ENCODE data around the gene ZBTB7A. TPM values are rescaled to one million over a fixed set of nuclear protein-coding genes. Genes with fewer than 3 reads are reported as not detected.

ZBTB7A gene
- 10 to 100 TPM; 22.8 to 65.0 (median 29.3) TPM for total RNA-seq
- 10 to 100 TPM; 14.6 to 14.7 TPM for polyA plus RNA-seq
- long read RNA-seq, donor 1, full-length matches to known transcripts, result 49 of 89 reads
- long read RNA-seq, donor 1, partial matches to known transcripts, result 18 of 89 reads
- long read RNA-seq, donor 1, other reads (novel, unspliced or antisense), result 22 of 89 reads
- long read RNA-seq, donor 2, partial matches to known transcripts, result 0 of 5 reads
- long read RNA-seq, donor 2, other reads (novel, unspliced or antisense), result 5 of 5 reads
- long read RNA-seq, donor 3, full-length matches to known transcripts, result 43 of 78 reads
- long read RNA-seq, donor 3, partial matches to known transcripts, result 9 of 78 reads
- long read RNA-seq, donor 3, other reads (novel, unspliced or antisense), result 26 of 78 reads

DNA sequence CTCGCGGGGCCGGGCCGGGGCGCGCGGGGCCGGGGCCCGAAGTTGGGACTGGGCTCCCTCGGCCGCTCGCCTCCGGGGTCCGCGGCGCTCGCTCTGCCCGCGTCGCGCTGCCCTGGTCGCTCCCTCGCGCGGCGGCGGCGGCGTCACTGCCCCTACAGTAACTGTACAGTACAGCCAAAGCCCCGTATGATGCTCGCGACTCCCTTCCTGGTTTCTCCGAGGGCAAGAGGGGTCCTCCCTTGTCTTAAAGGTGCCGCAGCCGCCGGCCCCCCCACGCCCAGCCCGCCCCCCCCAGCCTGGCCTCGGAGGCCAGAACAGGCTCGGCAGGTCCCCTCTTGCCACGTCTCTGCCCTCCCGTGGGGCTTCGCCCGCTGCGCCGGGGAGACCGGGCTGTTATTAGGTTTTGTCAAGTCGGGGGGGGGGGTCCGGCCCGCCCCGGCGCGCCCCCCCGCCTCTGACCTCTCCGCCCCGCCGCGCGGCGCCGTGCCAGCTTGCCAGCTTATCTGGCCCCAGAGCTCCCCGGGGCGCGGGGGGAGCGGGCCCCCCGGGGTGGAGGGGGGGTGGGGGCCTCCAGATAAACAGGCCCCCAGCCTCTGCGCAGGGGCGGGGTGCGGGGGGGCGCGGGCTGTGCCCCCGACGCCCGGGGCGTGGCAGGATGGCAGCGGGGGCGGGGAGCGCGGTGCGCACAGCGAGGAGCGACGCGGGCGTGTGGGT is at the start of gene ZBTB7A:
ZBTB7A (minus strand) TSS at position 218 of the 714 bp plus-strand sequence. CDS start 11,667 bp downstream, outside the sequence.
- Histone ChIP-seq H3K4me3 (peak within 1 kb of the TSS; percentile 91 to 100 (median 97)), H3K27me3 (no peaks in the 10 kb centered on the region), H3K27ac (peak within 1 kb of the TSS; percentile 95 to 100 (median 99)), H3K36me3 (peaks cover 0 to 9% (median 0%) of the 10 kb centered on the region in 9 donors), H3K4me1 (peaks cover 8 to 45% (median 31%) of the 10 kb centered on the region in 12 donors), H3K9me3 (no peaks in the 10 kb centered on the region)
- ATAC-seq, result peak; percentile 40 to 65 (median 47)
- intact Hi-C loops (cut with DNase I), result loop anchor here in 2 of 10 donors (2.0 to 5.0 kb wide), 2 partner anchors 56 to 80 kb away; partner anchors contain the start of gene EEF2 (in 2 of the 2)
- WGBS, 4 donors, result 0 to 5% (median 1%) methylated on average over 14 to 84 of the region's 85 CpGs
- DNase-seq, result peak; percentile 87 to 93 (median 90)
- TF ChIP-seq, protein P1, sequence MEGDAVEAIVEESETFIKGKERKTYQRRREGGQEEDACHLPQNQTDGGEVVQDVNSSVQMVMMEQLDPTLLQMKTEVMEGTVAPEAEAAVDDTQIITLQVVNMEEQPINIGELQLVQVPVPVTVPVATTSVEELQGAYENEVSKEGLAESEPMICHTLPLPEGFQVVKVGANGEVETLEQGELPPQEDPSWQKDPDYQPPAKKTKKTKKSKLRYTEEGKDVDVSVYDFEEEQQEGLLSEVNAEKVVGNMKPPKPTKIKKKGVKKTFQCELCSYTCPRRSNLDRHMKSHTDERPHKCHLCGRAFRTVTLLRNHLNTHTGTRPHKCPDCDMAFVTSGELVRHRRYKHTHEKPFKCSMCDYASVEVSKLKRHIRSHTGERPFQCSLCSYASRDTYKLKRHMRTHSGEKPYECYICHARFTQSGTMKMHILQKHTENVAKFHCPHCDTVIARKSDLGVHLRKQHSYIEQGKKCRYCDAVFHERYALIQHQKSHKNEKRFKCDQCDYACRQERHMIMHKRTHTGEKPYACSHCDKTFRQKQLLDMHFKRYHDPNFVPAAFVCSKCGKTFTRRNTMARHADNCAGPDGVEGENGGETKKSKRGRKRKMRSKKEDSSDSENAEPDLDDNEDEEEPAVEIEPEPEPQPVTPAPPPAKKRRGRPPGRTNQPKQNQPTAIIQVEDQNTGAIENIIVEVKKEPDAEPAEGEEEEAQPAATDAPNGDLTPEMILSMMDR (IDR thresholded peaks at IDR 0.05), result no peak
- peak in 1 of 2 donors; percentile 35 for TF ChIP-seq POLR2A (IDR thresholded peaks at IDR 0.05)

DNA sequence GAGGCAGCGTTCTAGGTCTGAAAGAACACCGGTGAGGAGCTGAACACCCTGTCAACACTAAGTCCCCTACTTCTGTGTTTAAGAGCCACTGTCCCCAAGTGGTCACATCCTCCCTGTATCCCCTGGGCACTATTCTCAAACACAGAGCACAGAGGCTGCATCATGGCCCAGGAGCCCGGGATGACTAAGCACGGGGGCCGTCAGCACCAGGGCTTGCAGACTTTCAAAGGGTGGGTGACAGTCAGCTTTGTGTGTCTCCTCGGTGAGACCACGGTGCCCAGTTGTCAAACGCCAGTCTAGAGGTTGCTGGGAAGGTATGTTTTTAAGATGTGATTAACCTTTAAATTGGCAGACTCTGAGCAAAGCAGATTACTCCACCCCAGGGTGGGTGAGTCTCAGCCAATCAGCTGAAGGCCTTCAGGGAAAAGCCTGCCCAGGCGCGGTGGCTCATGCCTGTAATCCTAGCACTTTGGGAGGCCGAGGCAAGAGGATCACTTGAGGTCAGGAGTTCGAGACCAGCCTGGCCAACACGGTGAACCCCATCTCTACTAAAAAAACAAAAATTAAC is 49.2 kb upstream of the ZBTB7A start:
- no peaks in the 10 kb centered on the region for H3K27me3 ChIP-seq
- TF ChIP-seq POLR2A (IDR thresholded peaks at IDR 0.05), result no peak
- TF ChIP-seq, protein P1 (IDR thresholded peaks at IDR 0.05), result peak in 1 of 12 donors; percentile 0
- DNase-seq, result no peak
- peak overlapping the region in 7 of 12 donors; percentile 8 to 76 (median 39) for H3K27ac ChIP-seq
- peak in 1 of 4 donors; percentile 6 for ATAC-seq
- peaks cover 0 to 83% (median 54%) of the 10 kb centered on the region in 9 donors for H3K36me3 ChIP-seq
- no peak overlapping the region for H3K4me3 ChIP-seq
- 75 to 83% (median 78%) methylated on average over 12 to 13 of the region's 13 CpGs for WGBS, 4 donors
- intact Hi-C loops (cut with DNase I), result loop anchor here in 2 of 10 donors (10.0 kb wide), 2 partner anchors 101 to 131 kb away; partner anchors contain the start of gene EEF2 (in 1 of the 2)
- no peaks in the 10 kb centered on the region for H3K9me3 ChIP-seq
- H3K4me1 ChIP-seq, result peaks cover 2 to 34% (median 20%) of the 10 kb centered on the region in 12 donors

DNA sequence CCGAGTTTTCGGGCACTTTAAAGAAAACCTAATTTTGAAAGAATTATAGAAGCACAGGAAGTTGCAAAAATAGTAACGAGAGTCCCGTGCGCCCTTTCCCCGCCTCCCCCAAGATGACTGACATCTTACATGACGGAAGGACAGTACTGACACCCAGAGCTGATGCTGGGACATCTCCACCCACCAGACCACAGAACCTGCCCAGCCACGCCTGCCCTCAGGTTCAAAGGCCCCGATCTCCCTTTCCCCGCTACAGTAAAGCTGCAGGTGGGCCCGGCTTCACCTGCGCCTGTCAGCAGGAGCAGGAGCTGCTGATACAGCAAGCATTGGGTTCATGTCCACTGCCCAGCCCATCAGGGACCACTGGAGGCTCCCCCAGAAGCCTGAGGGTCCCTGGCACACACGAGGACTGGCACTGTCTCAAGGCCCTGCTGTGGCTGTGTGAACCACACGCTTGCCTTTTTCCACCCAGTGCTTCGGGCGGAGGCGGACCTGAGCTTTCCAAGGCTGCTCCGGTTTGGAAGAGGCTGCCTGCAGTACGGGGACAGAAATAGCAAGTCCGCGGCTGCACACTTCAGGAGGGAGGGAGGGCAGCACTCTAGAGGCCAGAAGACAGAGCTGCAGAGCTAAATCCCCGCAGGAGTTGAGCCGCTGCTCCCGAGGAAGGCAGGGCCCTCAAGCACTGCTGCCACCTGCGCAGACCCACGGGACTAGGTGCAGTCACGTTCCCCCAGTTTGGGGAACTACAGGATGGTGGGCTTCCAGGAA is 48.5 kb upstream of the ZBTB7A start:
- H3K9me3 ChIP-seq, result no peaks in the 10 kb centered on the region
- DNase-seq (peak in 3 of 5 donors; percentile 53 to 71 (median 69)), ATAC-seq (peak; percentile 61 to 86 (median 82))
- peaks cover 2 to 30% (median 19%) of the 10 kb centered on the region in 12 donors for H3K4me1 ChIP-seq
- 50 to 55% (median 53%) methylated on average over 8 to 27 of the region's 27 CpGs for WGBS, 4 donors
- peak overlapping the region in 3 of 12 donors; percentile 15 to 17 (median 16) for H3K4me3 ChIP-seq
- intact Hi-C loops (cut with DNase I), result loop anchor here in 2 of 10 donors (10.0 kb wide), 2 partner anchors 100 to 130 kb away; partner anchors contain the start of gene EEF2 (in 1 of the 2)
- H3K36me3 ChIP-seq, result peaks cover 0 to 86% (median 60%) of the 10 kb centered on the region in 9 donors
- H3K27me3 ChIP-seq, result no peaks in the 10 kb centered on the region
- peak overlapping the region in 7 of 12 donors; percentile 29 to 79 (median 64) for H3K27ac ChIP-seq
- TF ChIP-seq POLR2A (IDR thresholded peaks at IDR 0.05), result no peak
- TF ChIP-seq, protein P1 (IDR thresholded peaks at IDR 0.05), result peak in 3 of 12 donors; percentile 10 to 21 (median 15)
